Nephron (organoid): ENCODE results near the gene FAM118B.

Source experiments
- H3K27ac Mint-ChIP-seq, 3 experiments: 2 replicates each; pipeline ENCODE4 v1.8.0; 2020; ENCODE audit warnings: mixed read lengths in 3 of 3, mild to moderate bottlenecking in 2 of 3, moderate library complexity in 1 of 3
- H3K27me3 Mint-ChIP-seq: 2 replicates; pipeline ENCODE4 v1.8.0; 2021; ENCODE audit warnings: low read depth, mild to moderate bottlenecking, moderate library complexity, mixed read lengths
- H3K36me3 Mint-ChIP-seq: 2 replicates; pipeline ENCODE4 v1.8.0; 2020; ENCODE audit warnings: low read depth, mixed read lengths
- H3K4me1 Mint-ChIP-seq: 2 replicates; pipeline ENCODE4 v1.8.0; 2020; ENCODE audit warnings: mixed read lengths
- H3K4me3 Mint-ChIP-seq, 3 experiments: 2 replicates each; pipeline ENCODE4 v1.8.0; 2020; ENCODE audit warnings: mild to moderate bottlenecking in 3 of 3, mixed read lengths in 3 of 3, moderate library complexity in 2 of 3
- H3K9me3 Mint-ChIP-seq: 2 replicates; pipeline ENCODE4 v1.8.0; 2020; ENCODE audit warnings: mixed read lengths
- TF ChIP-seq, protein P1 (sequence below), 3 experiments: fragments of 200-600 bp; sonication (generic); IDR thresholded peaks; one replicate each; pipeline ENCODE4 v1.5.0; 2021; ENCODE audit warnings: antibody characterized with exemption in 3 of 3; ENCODE audit not compliant: unreplicated experiment in 3 of 3

The FAM118B gene

DNA sequence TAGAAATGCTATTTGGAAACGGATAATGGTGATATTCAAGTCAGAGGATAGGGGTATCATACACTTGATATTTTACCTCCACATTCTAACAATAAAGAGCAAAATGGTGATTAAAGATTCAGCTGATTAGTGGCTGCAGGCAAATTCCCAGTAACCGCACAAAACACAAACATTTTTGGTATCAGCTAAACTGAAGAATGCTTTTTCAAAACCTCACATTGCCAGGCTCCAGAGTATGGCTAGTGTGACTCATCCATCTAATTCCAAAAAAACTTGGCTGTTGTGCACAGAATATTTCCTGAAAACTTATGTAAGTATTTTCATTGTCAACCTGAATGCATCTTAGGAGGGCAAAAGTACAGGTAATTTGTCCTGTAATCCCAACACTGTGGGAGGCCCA, 46.2 kb downstream of the FAM118B start:
- Mint-ChIP-seq H3K4me3 (no peak overlapping the region), H3K36me3 (peaks cover 56% of the 10 kb centered on the region), H3K4me1 (no peaks in the 10 kb centered on the region), H3K27me3 (no peaks in the 10 kb centered on the region), H3K9me3 (no peaks in the 10 kb centered on the region), H3K27ac (no peak overlapping the region)
- TF ChIP-seq, protein P1, sequence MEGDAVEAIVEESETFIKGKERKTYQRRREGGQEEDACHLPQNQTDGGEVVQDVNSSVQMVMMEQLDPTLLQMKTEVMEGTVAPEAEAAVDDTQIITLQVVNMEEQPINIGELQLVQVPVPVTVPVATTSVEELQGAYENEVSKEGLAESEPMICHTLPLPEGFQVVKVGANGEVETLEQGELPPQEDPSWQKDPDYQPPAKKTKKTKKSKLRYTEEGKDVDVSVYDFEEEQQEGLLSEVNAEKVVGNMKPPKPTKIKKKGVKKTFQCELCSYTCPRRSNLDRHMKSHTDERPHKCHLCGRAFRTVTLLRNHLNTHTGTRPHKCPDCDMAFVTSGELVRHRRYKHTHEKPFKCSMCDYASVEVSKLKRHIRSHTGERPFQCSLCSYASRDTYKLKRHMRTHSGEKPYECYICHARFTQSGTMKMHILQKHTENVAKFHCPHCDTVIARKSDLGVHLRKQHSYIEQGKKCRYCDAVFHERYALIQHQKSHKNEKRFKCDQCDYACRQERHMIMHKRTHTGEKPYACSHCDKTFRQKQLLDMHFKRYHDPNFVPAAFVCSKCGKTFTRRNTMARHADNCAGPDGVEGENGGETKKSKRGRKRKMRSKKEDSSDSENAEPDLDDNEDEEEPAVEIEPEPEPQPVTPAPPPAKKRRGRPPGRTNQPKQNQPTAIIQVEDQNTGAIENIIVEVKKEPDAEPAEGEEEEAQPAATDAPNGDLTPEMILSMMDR (IDR thresholded peaks at IDR 0.05; ENCODE audit: unreplicated experiment in 3 of 3): no peak

DNA sequence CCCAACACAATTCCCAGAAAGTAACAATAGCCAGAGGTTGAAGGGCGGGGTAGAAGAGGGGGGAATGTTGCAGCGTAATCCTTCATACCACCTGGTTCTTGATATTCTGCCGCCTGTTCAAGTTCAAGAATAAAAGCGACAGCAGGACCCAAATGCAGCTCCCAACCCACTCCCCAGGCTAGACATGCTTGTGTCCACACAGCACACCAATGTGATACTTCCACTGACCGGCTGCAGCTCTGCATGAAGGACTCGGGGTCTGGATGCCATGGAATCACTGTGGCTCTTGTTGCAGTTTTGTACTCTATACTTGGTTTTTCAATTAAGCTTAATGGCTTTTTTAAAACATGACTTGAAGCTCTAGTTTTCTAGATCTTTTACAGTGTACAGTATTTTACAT, 50.6 kb downstream of the FAM118B start:
- Mint-ChIP-seq H3K9me3 (no peaks in the 10 kb centered on the region), H3K36me3 (peaks cover 75% of the 10 kb centered on the region), H3K27me3 (no peaks in the 10 kb centered on the region), H3K4me3 (no peak overlapping the region), H3K4me1 (peaks cover under 1% of the 10 kb centered on the region), H3K27ac (no peak overlapping the region)
- TF ChIP-seq, protein P1 (IDR thresholded peaks at IDR 0.05; ENCODE audit: unreplicated experiment in 3 of 3): no peak

DNA sequence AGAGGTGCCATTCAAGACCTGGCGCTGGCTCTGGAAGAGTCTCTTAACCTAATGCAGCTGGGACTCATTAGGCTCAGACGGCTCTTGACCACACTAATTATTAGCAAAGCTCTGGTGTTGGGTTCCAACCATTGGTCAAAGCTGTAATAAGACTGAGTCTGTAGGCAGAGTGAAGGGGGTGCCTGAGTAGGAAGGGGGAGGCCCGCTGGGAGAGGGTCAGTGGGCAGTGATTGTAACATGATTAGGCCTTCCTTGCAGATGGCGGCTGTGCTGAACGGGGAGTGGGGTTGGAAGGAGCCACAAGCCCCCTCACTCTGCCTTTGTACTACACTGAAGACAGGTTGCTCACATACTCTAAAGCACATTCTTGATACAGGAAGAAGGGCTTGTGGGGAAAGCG, 51.9 kb downstream of the FAM118B start:
- Mint-ChIP-seq H3K9me3 (no peaks in the 10 kb centered on the region), H3K4me3 (no peak overlapping the region), H3K27ac (no peak overlapping the region), H3K36me3 (peaks cover 75% of the 10 kb centered on the region), H3K4me1 (peaks cover 8% of the 10 kb centered on the region), H3K27me3 (peaks cover 1% of the 10 kb centered on the region)
- TF ChIP-seq, protein P1 (IDR thresholded peaks at IDR 0.05; ENCODE audit: unreplicated experiment in 3 of 3): no peak

DNA sequence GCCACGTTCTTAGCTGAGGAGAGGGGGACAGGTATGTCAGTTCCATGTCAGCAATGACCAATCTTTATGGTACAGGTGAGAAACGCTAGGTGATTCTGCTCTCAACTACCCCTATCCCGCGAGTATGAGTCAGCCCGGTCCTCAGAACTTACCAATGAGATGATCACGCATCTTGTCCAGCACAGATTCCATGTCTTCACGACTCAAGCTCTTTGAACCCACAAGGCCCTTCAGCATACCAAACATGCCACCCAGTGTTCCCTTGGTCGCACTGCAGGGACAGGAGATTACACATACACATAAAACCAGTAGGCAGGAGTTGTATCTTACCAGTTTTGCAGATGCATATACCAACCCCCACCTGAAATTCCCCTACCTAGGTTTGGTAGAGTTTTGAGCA, 54.2 kb downstream of the FAM118B start:
- H3K4me3 Mint-ChIP-seq: peak overlapping the region; percentile 51 to 97 (median 75)
- TF ChIP-seq, protein P1 (IDR thresholded peaks at IDR 0.05; ENCODE audit: unreplicated experiment in 3 of 3): no peak
- H3K27ac Mint-ChIP-seq: no peak overlapping the region
- peaks cover 63% of the 10 kb centered on the region for H3K36me3 Mint-ChIP-seq
- H3K27me3 Mint-ChIP-seq: peaks cover 3% of the 10 kb centered on the region
- peaks cover 18% of the 10 kb centered on the region for H3K4me1 Mint-ChIP-seq
- no peaks in the 10 kb centered on the region for H3K9me3 Mint-ChIP-seq

DNA sequence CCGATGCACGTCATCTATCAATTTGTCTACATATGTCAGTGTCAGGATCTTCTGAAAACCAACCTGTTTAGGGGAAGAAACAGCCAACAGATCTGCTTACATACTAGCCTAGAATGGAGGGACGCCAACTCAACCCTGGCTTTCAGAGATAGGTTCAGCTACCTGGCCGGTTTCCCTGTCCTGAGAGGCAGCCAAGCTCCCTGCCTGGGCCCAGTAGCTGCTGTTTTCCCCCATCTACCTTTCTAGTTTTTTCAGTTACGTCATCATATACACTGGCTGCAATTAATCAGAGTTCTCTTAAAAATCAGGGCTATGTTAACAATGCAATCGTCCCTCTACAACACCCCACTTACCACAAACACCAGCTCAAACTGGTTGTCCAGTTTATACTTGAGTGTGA, 56.1 kb downstream of the FAM118B start:
- TF ChIP-seq, protein P1 (IDR thresholded peaks at IDR 0.05; ENCODE audit: unreplicated experiment in 3 of 3): no peak
- Mint-ChIP-seq H3K4me3 (peak overlapping the region; percentile 97 to 99 (median 98)), H3K27me3 (peaks cover 3% of the 10 kb centered on the region), H3K4me1 (peaks cover 18% of the 10 kb centered on the region), H3K36me3 (peaks cover 53% of the 10 kb centered on the region), H3K27ac (peak overlapping the region; percentile 87 to 97 (median 97)), H3K9me3 (no peaks in the 10 kb centered on the region)

DNA sequence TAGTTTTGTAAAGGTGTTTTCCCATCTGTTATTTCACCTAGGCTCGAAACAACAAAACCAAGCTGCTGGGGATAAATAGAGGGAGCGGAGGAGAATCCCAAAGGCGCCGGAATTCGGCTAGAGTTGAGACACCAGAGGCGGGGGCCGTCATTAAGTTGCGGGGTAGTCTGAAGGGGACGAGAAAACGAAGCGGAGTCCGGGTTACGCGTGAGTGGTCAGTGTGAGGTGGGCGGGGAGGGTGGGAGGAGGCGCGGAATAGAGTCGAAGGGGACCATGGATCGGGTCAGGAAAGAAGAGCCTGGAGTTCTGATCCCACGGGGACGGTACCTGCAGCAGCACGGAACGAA, 56.8 kb downstream of the FAM118B start:
- Mint-ChIP-seq H3K27ac (peak overlapping the region; percentile 87 to 97 (median 97)), H3K36me3 (peaks cover 53% of the 10 kb centered on the region), H3K27me3 (peaks cover 3% of the 10 kb centered on the region), H3K9me3 (no peaks in the 10 kb centered on the region), H3K4me3 (peak overlapping the region; percentile 97 to 99 (median 98)), H3K4me1 (peaks cover 18% of the 10 kb centered on the region)
- TF ChIP-seq, protein P1 (IDR thresholded peaks at IDR 0.05; ENCODE audit: unreplicated experiment in 3 of 3): no peak
